Peyer's patch (tissue), 4 donors: ENCODE results near the gene NDUFAF3. TPM values are rescaled to one million over a fixed set of nuclear protein-coding genes. Genes with fewer than 3 reads are reported as not detected.
A peak's percentile ranks its signal among the peaks of the same experiment; 100 is the strongest.

Experiments used
- DNase-seq, 3 donors: peaks; one replicate each; pipeline ENCODE4 v3.0.0-alpha.2; 2017 to 2019
- H3K27ac ChIP-seq, 4 donors: fragments of 200-600 bp; sonication (generic); one replicate each; pipeline ENCODE4 v1.5.1; 2016 to 2019
- H3K27me3 ChIP-seq, 2 donors: fragments of 200-600 bp; sonication (generic); one replicate each; pipeline ENCODE4 v1.5.1; 2019
- H3K36me3 ChIP-seq, 3 donors: fragments of 200-600 bp; sonication (generic); one replicate each; pipeline ENCODE4 v1.5.1; 2016 to 2019
- H3K4me1 ChIP-seq, 4 donors: fragments of 200-600 bp; sonication (generic); one replicate each; pipeline ENCODE4 v1.5.1; 2016 to 2019
- H3K4me3 ChIP-seq, 4 donors: fragments of 200-600 bp; sonication (generic); 1 replicate in 3 of 4; 2 replicates in 1 of 4; pipeline ENCODE4 v1.5.1; 2016 to 2019; ENCODE audit warnings: mild to moderate bottlenecking in 1 of 4
- H3K9me3 ChIP-seq, 4 donors: fragments of 200-600 bp; sonication (generic); one replicate each; pipeline ENCODE4 v1.5.1; 2016 to 2019; ENCODE audit warnings: mild to moderate bottlenecking in 1 of 4
- POLR2A ChIP-seq, 2 donors: fragments of 450-650 bp; IDR thresholded peaks; one replicate each; pipeline ENCODE4 v1.5.1; 2017; ENCODE audit warnings: antibody characterized with exemption in 2 of 2, mild to moderate bottlenecking in 2 of 2, moderate library complexity in 2 of 2
- total RNA-seq, 4 donors: library from RNA; depleted of rRNA; stranded (reverse); fragments of >200 nt; gene quantifications; one replicate each; pipeline ENCODE4 v1.1.0, GENCODE V29; 2016
- TF ChIP-seq, protein P1 (sequence below), 6 experiments: fragments of 450-650 bp in 4 of 6; fragments of 200-600 bp in 2 of 6; sonication (generic) in 1 of 6; IDR thresholded peaks; one replicate each; pipeline ENCODE4 v1.5.1; 2017 to 2019; ENCODE audit warnings: antibody characterized with exemption in 6 of 6, mild to moderate bottlenecking in 3 of 6, moderate library complexity in 1 of 6

NDUFAF3 gene
- total RNA-seq, 4 donors from 2014 or later, result 64.7 to 164 (median 106) TPM

DNA sequence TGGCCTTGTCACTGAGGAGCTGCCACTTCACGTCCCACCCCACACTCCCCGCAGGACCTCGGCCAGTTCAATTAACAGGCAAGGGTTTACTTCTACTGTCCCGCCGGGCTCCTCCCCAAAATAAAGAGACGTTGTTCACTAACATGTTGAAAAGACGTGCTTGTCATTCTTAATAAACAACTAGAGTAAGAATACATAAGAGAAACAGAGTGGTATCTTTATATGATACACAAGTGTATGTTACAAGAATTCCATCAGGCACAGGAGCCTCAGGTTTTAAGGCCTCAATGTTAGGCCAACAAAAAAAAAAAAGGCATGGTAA is 7.6 kb downstream of the NDUFAF3 start:
- Histone ChIP-seq H3K9me3 (no peaks in the 10 kb centered on the region), H3K4me3 (peak overlapping the region; percentile 52 to 74 (median 61)), H3K36me3 (peaks cover 0 to 63% (median 0%) of the 10 kb centered on the region in 3 donors), H3K27ac (peak overlapping the region; percentile 82 to 93 (median 90)), H3K27me3 (no peaks in the 10 kb centered on the region), H3K4me1 (peaks cover 0 to 15% (median 6%) of the 10 kb centered on the region in 4 donors)
- TF ChIP-seq, protein P1, sequence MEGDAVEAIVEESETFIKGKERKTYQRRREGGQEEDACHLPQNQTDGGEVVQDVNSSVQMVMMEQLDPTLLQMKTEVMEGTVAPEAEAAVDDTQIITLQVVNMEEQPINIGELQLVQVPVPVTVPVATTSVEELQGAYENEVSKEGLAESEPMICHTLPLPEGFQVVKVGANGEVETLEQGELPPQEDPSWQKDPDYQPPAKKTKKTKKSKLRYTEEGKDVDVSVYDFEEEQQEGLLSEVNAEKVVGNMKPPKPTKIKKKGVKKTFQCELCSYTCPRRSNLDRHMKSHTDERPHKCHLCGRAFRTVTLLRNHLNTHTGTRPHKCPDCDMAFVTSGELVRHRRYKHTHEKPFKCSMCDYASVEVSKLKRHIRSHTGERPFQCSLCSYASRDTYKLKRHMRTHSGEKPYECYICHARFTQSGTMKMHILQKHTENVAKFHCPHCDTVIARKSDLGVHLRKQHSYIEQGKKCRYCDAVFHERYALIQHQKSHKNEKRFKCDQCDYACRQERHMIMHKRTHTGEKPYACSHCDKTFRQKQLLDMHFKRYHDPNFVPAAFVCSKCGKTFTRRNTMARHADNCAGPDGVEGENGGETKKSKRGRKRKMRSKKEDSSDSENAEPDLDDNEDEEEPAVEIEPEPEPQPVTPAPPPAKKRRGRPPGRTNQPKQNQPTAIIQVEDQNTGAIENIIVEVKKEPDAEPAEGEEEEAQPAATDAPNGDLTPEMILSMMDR (IDR thresholded peaks at IDR 0.05), result no peak
- TF ChIP-seq POLR2A (IDR thresholded peaks at IDR 0.05), result no peak
- DNase-seq, result no peak

DNA sequence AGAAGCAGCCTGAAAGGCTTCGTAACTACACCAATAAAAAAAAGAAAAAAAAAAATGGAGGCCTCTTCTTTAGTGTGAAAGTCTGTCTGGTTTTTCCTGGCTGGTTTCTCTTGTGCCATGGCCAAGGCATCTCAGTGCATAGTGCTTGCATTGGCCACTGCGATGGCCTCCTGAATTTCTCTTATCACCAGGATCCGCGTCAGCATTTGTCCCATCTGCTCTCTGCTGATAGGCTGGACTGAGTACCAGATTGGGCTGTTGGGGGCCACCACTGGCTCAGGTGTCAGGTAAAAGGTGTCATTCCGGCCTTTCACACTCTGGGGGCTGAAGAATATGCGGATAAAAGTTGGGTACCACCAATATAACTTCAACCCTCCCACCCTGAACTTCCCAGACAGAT is 8.4 kb downstream of the NDUFAF3 start:
- no peaks in the 10 kb centered on the region for H3K9me3 ChIP-seq
- no peak overlapping the region for H3K4me3 ChIP-seq
- H3K4me1 ChIP-seq, result peaks cover 0 to 15% (median 5%) of the 10 kb centered on the region in 4 donors
- no peak for TF ChIP-seq POLR2A (IDR thresholded peaks at IDR 0.05)
- TF ChIP-seq, protein P1 (IDR thresholded peaks at IDR 0.05), result no peak
- no peaks in the 10 kb centered on the region for H3K27me3 ChIP-seq
- peak overlapping the region in 1 of 4 donors; percentile 90 for H3K27ac ChIP-seq
- no peak for DNase-seq
- H3K36me3 ChIP-seq, result peaks cover 0 to 63% (median 0%) of the 10 kb centered on the region in 3 donors

DNA sequence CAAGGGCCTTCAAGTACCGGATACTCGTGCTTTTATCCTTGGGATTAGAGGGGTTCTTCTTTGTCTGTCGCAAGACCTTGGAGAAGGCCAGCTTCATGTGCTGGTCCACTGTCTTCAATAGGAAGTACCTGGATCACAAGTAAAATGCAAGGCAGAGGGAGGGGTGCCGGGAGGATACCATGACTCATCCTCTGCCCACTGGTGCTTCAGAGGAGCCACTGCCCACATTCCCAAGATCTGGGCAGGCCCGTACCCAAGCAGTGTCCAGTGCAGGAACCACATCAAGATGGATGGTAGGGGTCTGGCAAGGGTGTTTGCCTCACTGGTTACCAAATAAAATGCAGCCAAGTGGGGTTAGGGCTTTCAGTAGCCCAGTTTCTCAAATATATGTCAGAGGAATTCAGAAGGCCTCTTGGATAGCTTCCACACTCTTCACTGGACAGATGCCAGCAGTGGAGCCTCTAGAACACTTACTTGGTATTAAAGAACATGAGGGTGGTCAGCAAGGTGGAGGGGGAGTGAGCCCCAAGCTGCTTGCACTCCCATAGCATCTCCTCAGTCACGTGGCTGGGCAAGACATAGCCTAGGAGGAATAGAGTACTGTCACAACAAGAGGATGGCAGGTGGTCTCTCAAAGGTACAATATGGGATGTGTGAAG is 10.9 kb downstream of the NDUFAF3 start:
- Histone ChIP-seq H3K9me3 (no peaks in the 10 kb centered on the region), H3K4me3 (no peak overlapping the region), H3K36me3 (peaks cover 0 to 72% (median 0%) of the 10 kb centered on the region in 3 donors), H3K4me1 (peaks cover 0 to 12% (median 4%) of the 10 kb centered on the region in 4 donors), H3K27me3 (no peaks in the 10 kb centered on the region), H3K27ac (no peak overlapping the region)
- DNase-seq, result no peak
- TF ChIP-seq, protein P1 (IDR thresholded peaks at IDR 0.05), result no peak
- TF ChIP-seq POLR2A (IDR thresholded peaks at IDR 0.05), result no peak

DNA sequence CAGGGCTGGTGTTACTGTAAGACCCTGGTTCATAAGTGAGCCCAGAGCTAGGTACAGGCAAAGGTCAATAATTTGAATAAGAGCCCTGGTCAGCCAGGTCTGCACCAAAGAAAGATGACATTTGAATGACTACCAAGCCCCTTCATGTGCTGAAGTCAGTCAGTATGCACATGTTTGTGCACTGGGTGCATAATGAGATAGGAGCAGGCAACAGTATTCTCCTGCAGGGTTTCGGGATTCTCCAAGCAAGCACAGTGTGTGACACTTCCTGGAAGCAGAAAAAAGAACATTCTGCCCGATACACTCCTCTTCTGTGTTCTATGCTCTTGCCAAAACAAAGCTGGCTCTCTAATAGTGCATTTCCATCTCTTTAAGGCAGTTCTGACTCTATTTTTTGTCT is 12.7 kb downstream of the NDUFAF3 start:
- H3K4me1 ChIP-seq, result peaks cover 0 to under 1% (median 0%) of the 10 kb centered on the region in 4 donors
- TF ChIP-seq, protein P1 (IDR thresholded peaks at IDR 0.05), result no peak
- TF ChIP-seq POLR2A (IDR thresholded peaks at IDR 0.05), result no peak
- no peaks in the 10 kb centered on the region for H3K27me3 ChIP-seq
- no peak for DNase-seq
- no peak overlapping the region for H3K27ac ChIP-seq
- H3K4me3 ChIP-seq, result no peak overlapping the region
- H3K9me3 ChIP-seq, result no peaks in the 10 kb centered on the region
- peaks cover 0 to 88% (median 0%) of the 10 kb centered on the region in 3 donors for H3K36me3 ChIP-seq

DNA sequence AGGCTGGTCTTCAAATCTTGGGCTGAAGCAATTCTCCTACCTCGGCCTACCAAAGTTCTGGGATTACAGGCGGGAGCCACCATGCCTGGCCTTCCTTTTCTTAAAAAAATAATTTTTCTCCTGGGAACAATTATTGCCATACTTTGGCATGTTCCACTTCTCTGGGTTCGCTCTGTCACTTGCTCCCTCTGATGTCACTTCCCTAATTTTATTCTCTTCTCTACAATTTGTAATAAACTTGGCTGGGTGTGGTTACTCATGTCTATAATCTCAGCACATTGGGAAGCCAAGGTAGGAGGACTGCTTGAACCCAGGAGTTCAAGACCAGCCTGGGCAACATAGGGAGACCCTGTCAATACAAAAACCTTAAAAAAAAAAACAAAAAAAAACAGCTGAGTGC is 13.4 kb downstream of the NDUFAF3 start:
- Histone ChIP-seq H3K4me1 (no peaks in the 10 kb centered on the region), H3K27me3 (no peaks in the 10 kb centered on the region), H3K4me3 (no peak overlapping the region), H3K9me3 (no peaks in the 10 kb centered on the region), H3K27ac (no peak overlapping the region), H3K36me3 (peaks cover 0 to 92% (median 0%) of the 10 kb centered on the region in 3 donors)
- DNase-seq, result no peak
- TF ChIP-seq, protein P1 (IDR thresholded peaks at IDR 0.05), result no peak
- no peak for TF ChIP-seq POLR2A (IDR thresholded peaks at IDR 0.05)
